ENCODE measurements around the gene PLA2G15. TPM values are rescaled to one million over a fixed set of nuclear protein-coding genes. Genes with fewer than 3 reads are reported as not detected.
"Not testable (repeated sequence)": the region's sequence is repeated elsewhere in the genome, so short reads cannot be mapped to it uniquely, and the experiment has no call there.

PLA2G15 gene
- total and polyA plus RNA-seq, 2 experiments from 2014 or later: 24.8 to 36.2 TPM

DNA sequence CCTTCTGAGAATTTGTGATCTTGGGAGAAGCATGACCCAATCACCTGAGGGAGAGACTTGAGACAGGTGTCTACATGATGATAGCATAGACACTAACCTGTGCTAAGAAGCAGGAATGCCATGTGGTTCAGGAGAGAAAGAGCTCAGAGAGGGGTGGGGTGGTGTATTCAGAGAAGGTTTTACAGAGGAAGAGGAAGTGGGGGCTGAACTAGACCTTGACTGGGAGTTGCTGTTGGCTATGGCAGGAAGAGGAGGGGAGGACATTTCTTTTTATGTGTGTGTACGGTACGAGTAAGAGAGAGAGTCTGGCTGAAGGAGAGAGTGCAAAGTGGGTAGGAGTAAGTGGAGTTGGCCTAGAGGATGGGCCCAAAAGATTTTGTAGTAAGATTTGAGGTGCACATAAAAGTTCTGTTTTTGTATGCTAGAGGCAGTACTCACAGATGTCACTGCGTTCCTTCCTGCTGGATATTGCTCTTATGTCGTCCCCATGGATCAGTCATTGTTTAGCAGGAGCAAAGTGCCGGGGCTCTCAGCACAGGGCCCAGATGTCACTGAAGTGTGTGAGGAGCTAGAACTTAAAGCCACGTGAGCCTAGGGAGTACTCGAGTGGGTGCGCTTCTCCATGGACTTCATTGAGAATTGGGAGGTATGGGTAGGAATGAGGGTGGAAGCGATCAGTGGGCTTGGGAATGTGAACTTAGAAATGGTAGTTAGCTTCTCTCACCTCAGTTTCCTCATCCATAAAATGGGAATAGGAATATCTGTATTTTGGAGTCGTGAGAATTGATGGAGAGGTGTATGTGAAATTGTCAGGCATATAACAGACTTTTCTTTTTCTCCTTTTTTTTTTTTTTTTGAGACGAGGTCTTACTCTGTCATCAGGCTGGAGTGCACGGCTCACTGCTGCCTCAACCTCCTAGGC, 41.2 kb downstream of the PLA2G15 start:
- H3K27me3 ChIP-seq (replicated peaks; ENCODE audit: insufficient read depth): no peaks in the 10 kb centered on the region
- no peaks in the 10 kb centered on the region for H3K9me2 ChIP-seq (ENCODE audit: insufficient read depth)
- peaks cover 37% of the 10 kb centered on the region for H3F3A ChIP-seq (ENCODE audit: insufficient read depth)
- H3K4me1 ChIP-seq (ENCODE audit: insufficient read depth): peaks cover 44% of the 10 kb centered on the region
- H3K36me3 ChIP-seq (ENCODE audit: low read depth): peaks cover 21% of the 10 kb centered on the region
- TF ChIP-seq EZH2 (IDR thresholded peaks at IDR 0.05; ENCODE audit: insufficient read depth, poor library complexity, severe bottlenecking) (no peak), EZH2phosphoT487 (IDR thresholded peaks at IDR 0.05; ENCODE audit: insufficient read depth, low read depth) (no peak)
- 0 out of 2 replicates have a peak, but pooled peaks cover 3% of the 10 kb centered on the region for H4K20me1 ChIP-seq (ENCODE audit: insufficient read depth)
- no peak overlapping the region for H3K4me2 ChIP-seq (ENCODE audit: unreplicated experiment)
- no peak for DNase-seq
- no peak overlapping the region for H2AFZ ChIP-seq
- H3K27ac ChIP-seq: no peak overlapping the region; the same call in 1 of the 2 replicates
- H3K4me3 ChIP-seq: no peak overlapping the region
- in situ Hi-C loops (cut with MboI): no loop called here
- H3K79me2 ChIP-seq (ENCODE audit: insufficient read depth): peaks cover 90% of the 10 kb centered on the region
- no peaks in the 10 kb centered on the region for H3K9me3 ChIP-seq (ENCODE audit: low read depth)
- no peak overlapping the region for H3K9ac ChIP-seq
- WGBS, 2 experiments (ENCODE audit: low coverage in 1 of 2, low lambda C conversion rate in 2 of 2, missing lambda C conversion rate in 2 of 2): 97 to 98% methylated on average over 12 of the region's 12 CpGs

DNA sequence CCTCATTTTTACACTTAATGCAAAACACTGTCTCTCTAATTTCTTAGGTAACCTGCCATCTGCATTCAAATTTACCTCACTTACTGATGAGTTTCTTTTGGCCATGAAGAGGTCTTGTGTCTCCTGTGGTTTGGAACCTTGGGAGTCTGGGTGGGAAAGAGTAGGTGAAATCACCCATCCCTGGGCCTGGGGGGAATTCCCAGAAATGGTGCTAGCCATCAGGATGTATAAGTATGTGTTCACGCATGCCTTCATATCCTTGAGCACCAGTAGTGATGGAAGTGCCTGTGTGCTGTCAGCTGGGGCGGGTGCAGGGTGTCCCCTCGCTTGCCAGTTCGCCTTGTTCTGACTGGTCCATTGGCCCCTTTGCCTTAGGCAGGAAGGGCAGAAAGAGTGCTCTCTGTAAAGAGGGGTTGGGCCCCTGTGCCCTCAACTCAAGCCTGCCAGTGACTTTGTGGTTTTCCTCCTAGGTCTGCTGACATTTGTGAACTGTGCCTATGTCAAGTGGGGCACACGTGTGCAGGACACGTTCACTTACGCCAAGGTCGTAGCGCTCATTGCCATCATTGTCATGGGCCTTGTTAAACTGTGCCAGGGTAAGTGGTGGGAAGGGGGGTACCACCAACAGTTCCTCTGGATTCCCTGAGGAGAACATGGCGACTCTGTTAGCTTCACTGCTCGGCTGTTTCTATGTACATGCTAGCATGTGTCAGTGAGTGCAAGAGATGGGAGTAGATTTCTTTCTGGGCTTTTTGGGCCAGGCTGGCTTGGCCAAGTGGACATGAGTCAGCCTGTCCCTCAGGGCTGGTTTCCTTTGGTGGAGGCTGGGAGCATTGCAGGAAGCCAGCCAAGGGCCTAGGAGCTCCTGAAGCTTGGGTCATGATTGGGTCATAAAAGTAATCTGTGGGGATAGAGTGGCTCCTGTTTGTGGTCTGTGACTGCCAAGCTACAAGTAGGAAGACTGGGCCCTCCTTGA, 42.4 kb downstream of the PLA2G15 start:
- Histone ChIP-seq H3F3A (ENCODE audit: insufficient read depth) (peaks cover 37% of the 10 kb centered on the region), H3K79me2 (ENCODE audit: insufficient read depth) (peaks cover 90% of the 10 kb centered on the region), H3K4me2 (ENCODE audit: unreplicated experiment) (peak overlapping the region; percentile 55), H3K36me3 (ENCODE audit: low read depth) (peaks cover 20% of the 10 kb centered on the region), H4K20me1 (ENCODE audit: insufficient read depth) (0 out of 2 replicates have a peak, but pooled peaks cover 3% of the 10 kb centered on the region), H3K9ac (peak overlapping the region; percentile 59), H2AFZ (no peak overlapping the region), H3K27ac (peak overlapping the region; percentile 87), H3K9me2 (ENCODE audit: insufficient read depth) (no peaks in the 10 kb centered on the region), H3K4me1 (ENCODE audit: insufficient read depth) (peaks cover 44% of the 10 kb centered on the region), H3K4me3 (no peak overlapping the region), H3K27me3 (replicated peaks; ENCODE audit: insufficient read depth) (no peaks in the 10 kb centered on the region), H3K9me3 (ENCODE audit: low read depth) (no peaks in the 10 kb centered on the region)
- DNase-seq: peak; percentile 98
- TF ChIP-seq EZH2 (IDR thresholded peaks at IDR 0.05; ENCODE audit: insufficient read depth, poor library complexity, severe bottlenecking): no peak
- TF ChIP-seq EZH2phosphoT487 (IDR thresholded peaks at IDR 0.05; ENCODE audit: insufficient read depth, low read depth): no peak
- in situ Hi-C loops (cut with MboI): no loop called here
- 70 to 72% methylated on average over 11 of the region's 11 CpGs for WGBS, 2 experiments (ENCODE audit: low coverage in 1 of 2, low lambda C conversion rate in 2 of 2, missing lambda C conversion rate in 2 of 2)

DNA sequence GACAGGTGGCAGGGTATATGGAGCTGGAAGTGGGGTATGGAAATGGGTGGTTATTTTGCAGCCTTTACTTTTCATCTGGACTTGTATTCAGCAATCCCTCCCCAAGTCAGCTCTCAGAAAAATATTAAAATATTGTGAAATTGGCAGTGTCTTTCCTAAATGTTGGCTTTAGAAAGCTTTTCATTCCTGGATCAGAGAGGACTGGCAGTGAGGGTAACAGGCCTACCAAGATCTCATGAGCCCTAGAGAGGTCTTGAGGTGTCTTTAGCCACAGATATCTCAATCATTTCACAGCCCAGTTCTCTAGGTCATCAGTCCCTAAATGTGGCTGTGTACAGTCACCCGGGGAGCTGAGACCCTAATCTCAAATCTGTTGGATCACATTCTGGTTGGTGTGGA, 43.1 kb downstream of the PLA2G15 start:
- H3K4me2 ChIP-seq (ENCODE audit: unreplicated experiment): no peak overlapping the region
- H3K79me2 ChIP-seq (ENCODE audit: insufficient read depth): peaks cover 90% of the 10 kb centered on the region
- H3F3A ChIP-seq (ENCODE audit: insufficient read depth): peaks cover 37% of the 10 kb centered on the region
- peaks cover 44% of the 10 kb centered on the region for H3K4me1 ChIP-seq (ENCODE audit: insufficient read depth)
- in situ Hi-C loops (cut with MboI): no loop called here
- no peaks in the 10 kb centered on the region for H3K9me3 ChIP-seq (ENCODE audit: low read depth)
- H4K20me1 ChIP-seq (ENCODE audit: insufficient read depth): 0 out of 2 replicates have a peak, but pooled peaks cover 3% of the 10 kb centered on the region
- no peak overlapping the region for H3K4me3 ChIP-seq
- TF ChIP-seq EZH2phosphoT487 (IDR thresholded peaks at IDR 0.05; ENCODE audit: insufficient read depth, low read depth) (no peak), EZH2 (IDR thresholded peaks at IDR 0.05; ENCODE audit: insufficient read depth, poor library complexity, severe bottlenecking) (no peak)
- peak overlapping the region; percentile 87 for H3K27ac ChIP-seq
- no peak for DNase-seq
- peaks cover 14% of the 10 kb centered on the region for H3K36me3 ChIP-seq (ENCODE audit: low read depth)
- H2AFZ ChIP-seq: no peak overlapping the region
- no peaks in the 10 kb centered on the region for H3K9me2 ChIP-seq (ENCODE audit: insufficient read depth)
- no peaks in the 10 kb centered on the region for H3K27me3 ChIP-seq (replicated peaks; ENCODE audit: insufficient read depth)
- no peak overlapping the region for H3K9ac ChIP-seq
- WGBS, 2 experiments (ENCODE audit: low coverage in 1 of 2, low lambda C conversion rate in 2 of 2, missing lambda C conversion rate in 2 of 2): 58 to 62% methylated on average over 1 of the region's 1 CpG

DNA sequence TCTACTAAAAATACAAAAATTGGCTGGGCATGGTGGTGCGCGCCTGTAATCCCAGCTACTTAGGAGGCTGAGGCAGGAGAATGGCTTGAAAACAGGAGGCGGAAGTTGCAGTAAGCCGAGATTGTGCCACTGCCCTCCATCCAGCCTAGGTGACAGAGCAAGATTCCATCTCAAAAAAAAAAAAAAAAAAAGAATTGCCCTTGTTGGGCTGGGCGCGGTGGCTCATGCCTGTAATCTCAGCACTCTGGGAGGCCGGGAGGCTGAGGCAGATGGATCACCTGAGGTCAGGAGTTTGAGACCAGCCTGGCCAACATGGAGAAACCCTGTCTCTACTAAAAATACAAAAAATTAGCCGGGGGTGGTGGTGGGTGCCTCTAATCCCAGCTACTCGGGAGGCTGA, 43.6 kb downstream of the PLA2G15 start:
- Histone ChIP-seq H3K27ac (peak overlapping the region; percentile 87), H3K36me3 (ENCODE audit: low read depth) (peaks cover 18% of the 10 kb centered on the region), H3K79me2 (ENCODE audit: insufficient read depth) (peaks cover 90% of the 10 kb centered on the region), H3K4me1 (ENCODE audit: insufficient read depth) (peaks cover 44% of the 10 kb centered on the region), H3F3A (ENCODE audit: insufficient read depth) (peaks cover 37% of the 10 kb centered on the region)
- H3K9me2 ChIP-seq (ENCODE audit: insufficient read depth); DNase-seq; H4K20me1 ChIP-seq (ENCODE audit: insufficient read depth); H3K27me3 ChIP-seq (replicated peaks; ENCODE audit: insufficient read depth); H3K9me3 ChIP-seq (ENCODE audit: low read depth); H3K4me3 ChIP-seq; H3K4me2 ChIP-seq (ENCODE audit: unreplicated experiment); in situ Hi-C loops (cut with MboI); H3K9ac ChIP-seq; H2AFZ ChIP-seq: not testable (repeated sequence)
- WGBS, 2 experiments (ENCODE audit: low coverage in 1 of 2, low lambda C conversion rate in 2 of 2, missing lambda C conversion rate in 2 of 2): 81 to 87% methylated on average over 7 to 9 of the region's 9 CpGs

Measured in GM23248 (cell line).